ENCODE measurements around the gene DYNC1I1.
A peak's percentile ranks its signal among the peaks of the same experiment; 100 is the strongest.

DYNC1I1 gene

GRCh38 chr7:95960706-95961244 lies 188.4 kb downstream of the DYNC1I1 start:
- DNase-seq (ENCODE audit: low read depth in 2 of 2) = no peak

- no peak for DNase-seq (ENCODE audit: low read depth in 2 of 2)
These were observed 191.2 kb downstream of the DYNC1I1 start for GRCh38 chr7:95963446-95963990.

GRCh38 chr7:95971716-95972115 lies 199.4 kb downstream of the DYNC1I1 start:
- no peak for DNase-seq (ENCODE audit: low read depth in 2 of 2)

- DNase-seq (ENCODE audit: low read depth in 2 of 2) = no peak
These were observed 200.2 kb downstream of the DYNC1I1 start for GRCh38 chr7:95972523-95972922.

- DNase-seq (ENCODE audit: low read depth in 2 of 2) = no peak
These were observed 201.8 kb downstream of the DYNC1I1 start for GRCh38 chr7:95974108-95974507.

GRCh38 chr7:95976369-95977060 lies 204.2 kb downstream of the DYNC1I1 start:
- DNase-seq (ENCODE audit: low read depth in 2 of 2) = no peak

GRCh38 chr7:95977994-95978393 lies 205.6 kb downstream of the DYNC1I1 start:
- no peak for DNase-seq (ENCODE audit: low read depth in 2 of 2)

- no peak for DNase-seq (ENCODE audit: low read depth in 2 of 2)
These were observed 207.8 kb downstream of the DYNC1I1 start for GRCh38 chr7:95980167-95980566.

- no peak for DNase-seq (ENCODE audit: low read depth in 2 of 2)
These were observed 208.4 kb downstream of the DYNC1I1 start for GRCh38 chr7:95980706-95981105.

- no peak for DNase-seq (ENCODE audit: low read depth in 2 of 2)
These were observed 213.9 kb downstream of the DYNC1I1 start for GRCh38 chr7:95986178-95986764.

- no peak for DNase-seq (ENCODE audit: low read depth in 2 of 2)
These were observed 216.9 kb downstream of the DYNC1I1 start for GRCh38 chr7:95989301-95989700.

- DNase-seq (ENCODE audit: low read depth in 2 of 2) = no peak
These were observed 221.0 kb downstream of the DYNC1I1 start for GRCh38 chr7:95993380-95993779.

- DNase-seq (ENCODE audit: low read depth in 2 of 2) = no peak
These were observed 223.8 kb downstream of the DYNC1I1 start for GRCh38 chr7:95996174-95996573.

GRCh38 chr7:95996886-95997285 lies 224.5 kb downstream of the DYNC1I1 start:
- DNase-seq (ENCODE audit: low read depth in 2 of 2) = no peak

- no peak for DNase-seq (ENCODE audit: low read depth in 2 of 2)
These were observed 225.3 kb downstream of the DYNC1I1 start for GRCh38 chr7:95997632-95998031.

GRCh38 chr7:95999481-95999880 lies 227.1 kb downstream of the DYNC1I1 start:
- no peak for DNase-seq (ENCODE audit: low read depth in 2 of 2)

- DNase-seq (ENCODE audit: low read depth in 2 of 2) = peak; percentile 73 to 82
These were observed 232.2 kb downstream of the DYNC1I1 start for GRCh38 chr7:96004578-96004977.

GRCh38 chr7:96005271-96005670 lies 232.9 kb downstream of the DYNC1I1 start:
- no peak for DNase-seq (ENCODE audit: low read depth in 2 of 2)

GRCh38 chr7:96009148-96009547 lies 236.8 kb downstream of the DYNC1I1 start:
- no peak for DNase-seq (ENCODE audit: low read depth in 2 of 2)

- no peak for DNase-seq (ENCODE audit: low read depth in 2 of 2)
These were observed 241.5 kb downstream of the DYNC1I1 start for GRCh38 chr7:96013836-96014235.

GRCh38 chr7:96014617-96015016 lies 242.3 kb downstream of the DYNC1I1 start:
- DNase-seq (ENCODE audit: low read depth in 2 of 2) = no peak

- DNase-seq (ENCODE audit: low read depth in 2 of 2) = no peak
These were observed 243.8 kb downstream of the DYNC1I1 start for GRCh38 chr7:96016056-96016586.

- no peak for DNase-seq (ENCODE audit: low read depth in 2 of 2)
These were observed 244.4 kb downstream of the DYNC1I1 start for GRCh38 chr7:96016735-96017134.

Measured in fibroblast of skin of left biceps (primary cell).